MM.1S (cell line): ENCODE measurements around the gene PAQR5.

Source experiments
- DNase-seq: peaks from one replicate; pipeline ENCODE4 v3.0.0-alpha.2; 2015
- H2AFZ ChIP-seq: fragments of 300-600 bp; sonication (generic); 2 replicates; pipeline ENCODE4 v1.6.0; 2016; ENCODE audit warnings: antibody characterized with exemption, low read length
- H3F3A ChIP-seq: fragments of 300-600 bp; sonication (generic); 2 replicates; pipeline ENCODE4 v1.6.1; 2016; ENCODE audit warnings: mild to moderate bottlenecking, antibody characterized with exemption, low read length, moderate library complexity, mixed read lengths; ENCODE audit not compliant: insufficient read depth
- H3K27ac ChIP-seq: fragments of 300-600 bp; sonication (generic); 2 replicates; pipeline ENCODE4 v1.5.1; 2016; ENCODE audit warnings: mild to moderate bottlenecking, low read length
- H3K27me3 ChIP-seq: fragments of 300-600 bp; sonication (generic); replicated peaks from 2 replicates; pipeline ENCODE4 v1.6.0; 2016; ENCODE audit warnings: low read length; ENCODE audit not compliant: insufficient read depth
- H3K36me3 ChIP-seq: fragments of 300-600 bp; sonication (generic); replicated peaks from 2 replicates; pipeline ENCODE4 v1.6.1; 2016; ENCODE audit warnings: mild to moderate bottlenecking, low read length, mixed read lengths; ENCODE audit not compliant: insufficient read depth
- H3K4me1 ChIP-seq: fragments of 300-600 bp; sonication (generic); 2 replicates; pipeline ENCODE4 v1.6.1; 2016; ENCODE audit warnings: low read length, mixed read lengths
- H3K4me2 ChIP-seq: fragments of 300-600 bp; sonication (generic); 2 replicates; pipeline ENCODE4 v1.6.0; 2016; ENCODE audit warnings: low read depth, low read length
- H3K4me3 ChIP-seq: fragments of 300-600 bp; sonication (generic); 2 replicates; pipeline ENCODE4 v1.5.1; 2016; ENCODE audit warnings: low read length, mixed read lengths
- H3K79me2 ChIP-seq: fragments of 300-600 bp; sonication (generic); 2 replicates; pipeline ENCODE4 v1.6.1; 2016; ENCODE audit warnings: mixed run types, low read length, mixed read lengths
- H3K9ac ChIP-seq: fragments of 300-600 bp; sonication (generic); 2 replicates; pipeline ENCODE4 v1.6.1; 2016; ENCODE audit warnings: low read length, mixed read lengths
- H3K9me2 ChIP-seq: fragments of 300-600 bp; sonication (generic); replicated peaks from 2 replicates; pipeline ENCODE4 v1.6.1; 2016; ENCODE audit warnings: mild to moderate bottlenecking, low read length, mixed read lengths; ENCODE audit not compliant: insufficient read depth
- H3K9me3 ChIP-seq: fragments of 300-600 bp; sonication (generic); replicated peaks from 2 replicates; pipeline ENCODE4 v1.6.1; 2016; ENCODE audit warnings: mild to moderate bottlenecking, low read length, mixed read lengths; ENCODE audit not compliant: insufficient read depth
- H4K20me1 ChIP-seq: fragments of 300-600 bp; sonication (generic); 2 replicates; pipeline ENCODE4 v1.6.1; 2016; ENCODE audit warnings: mild to moderate bottlenecking, low read length, moderate library complexity, mixed read lengths; ENCODE audit not compliant: insufficient read depth
- CTCF ChIP-seq: fragments of 300-600 bp; sonication (generic); IDR thresholded peaks from 2 replicates; pipeline ENCODE4 v1.5.1; 2016; ENCODE audit warnings: antibody characterized with exemption, low read length, mixed read lengths
- EZH2 ChIP-seq: fragments of 300-600 bp; sonication (generic); optimal IDR thresholded peaks from 2 replicates; pipeline ENCODE3; 2017; ENCODE audit warnings: low read depth, mild to moderate bottlenecking, antibody characterized with exemption, low read length, mixed read lengths
- EZH2phosphoT487 ChIP-seq: fragments of 300-600 bp; sonication (generic); IDR thresholded peaks from 2 replicates; pipeline ENCODE4 v1.6.1; 2018; ENCODE audit warnings: antibody characterized with exemption, low read length

Gene PAQR5

GRCh38 chr15:69384626-69385598 is 86.2 kb downstream of the PAQR5 start:
- no peak for DNase-seq
- Histone ChIP-seq H3K27ac (no peak overlapping the region), H3K36me3 (no peaks in the 10 kb centered on the region), H3K27me3 (no peaks in the 10 kb centered on the region), H3K79me2 (no peaks in the 10 kb centered on the region), H3K4me3 (no peak overlapping the region), H3F3A (no peaks in the 10 kb centered on the region), H2AFZ (no peak overlapping the region), H3K9me2 (no peaks in the 10 kb centered on the region), H3K4me1 (no peaks in the 10 kb centered on the region), H3K9ac (no peak overlapping the region), H4K20me1 (no peaks in the 10 kb centered on the region), H3K9me3 (no peaks in the 10 kb centered on the region), H3K4me2 (no peak overlapping the region)
- TF ChIP-seq EZH2 (no peak), EZH2phosphoT487 (no peak), CTCF (no peak)

GRCh38 chr15:69385831-69386230 is 87.1 kb downstream of the PAQR5 start:
- TF ChIP-seq EZH2: no peak
- TF ChIP-seq CTCF: no peak
- no peak for TF ChIP-seq EZH2phosphoT487
- Histone ChIP-seq H3F3A (no peaks in the 10 kb centered on the region), H4K20me1 (no peaks in the 10 kb centered on the region), H3K9me3 (no peaks in the 10 kb centered on the region), H2AFZ (no peak overlapping the region), H3K9me2 (no peaks in the 10 kb centered on the region), H3K4me1 (no peaks in the 10 kb centered on the region), H3K36me3 (no peaks in the 10 kb centered on the region), H3K27ac (no peak overlapping the region), H3K27me3 (no peaks in the 10 kb centered on the region), H3K9ac (no peak overlapping the region), H3K79me2 (no peaks in the 10 kb centered on the region), H3K4me3 (no peak overlapping the region), H3K4me2 (no peak overlapping the region)
- DNase-seq: no peak

GRCh38 chr15:69386284-69386683 is 87.6 kb downstream of the PAQR5 start:
- H3K4me1 ChIP-seq: no peaks in the 10 kb centered on the region
- H3K27ac ChIP-seq: no peak overlapping the region
- H3F3A ChIP-seq: no peaks in the 10 kb centered on the region
- no peak for TF ChIP-seq CTCF
- no peak for TF ChIP-seq EZH2
- TF ChIP-seq EZH2phosphoT487: no peak
- no peak overlapping the region for H3K4me3 ChIP-seq
- H3K27me3 ChIP-seq: no peaks in the 10 kb centered on the region
- no peaks in the 10 kb centered on the region for H3K36me3 ChIP-seq
- H3K9me2 ChIP-seq: no peaks in the 10 kb centered on the region
- H4K20me1 ChIP-seq: no peaks in the 10 kb centered on the region
- H3K79me2 ChIP-seq: no peaks in the 10 kb centered on the region
- H2AFZ ChIP-seq: no peak overlapping the region
- H3K9ac ChIP-seq: no peak overlapping the region
- DNase-seq: no peak
- no peak overlapping the region for H3K4me2 ChIP-seq
- H3K9me3 ChIP-seq: no peaks in the 10 kb centered on the region
